NCI-H1092 (cell line): Measurements from ENCODE around the gene IGSF9B.
A peak's percentile ranks its signal among the peaks of the same experiment; 100 is the strongest.

Experiments used
- DNase-seq: peaks from one replicate; lab custom pipeline; 2025; lab: John Stamatoyannopoulos, UW

IGSF9B gene

DNA sequence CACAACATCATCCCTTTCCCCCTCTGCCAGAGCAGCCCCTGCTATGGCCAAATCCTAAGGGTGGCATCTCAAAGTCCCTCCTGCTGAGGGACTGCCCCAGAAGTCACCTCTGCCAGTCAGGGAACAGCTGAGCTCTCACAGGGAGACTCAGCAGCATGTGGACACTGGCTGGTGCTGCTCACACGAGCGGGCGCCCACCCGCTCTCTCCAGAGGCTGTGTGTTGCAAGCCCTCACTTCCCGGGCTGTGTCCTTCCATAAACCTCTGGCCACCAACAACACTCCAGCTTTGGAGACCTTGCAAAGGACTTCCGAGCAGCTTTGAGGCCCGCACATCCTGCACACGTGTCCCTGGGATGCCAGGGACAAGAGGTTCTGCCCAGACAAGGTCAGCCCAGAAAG lies 2.8 kb downstream of the IGSF9B start:
- no peak for DNase-seq

DNA sequence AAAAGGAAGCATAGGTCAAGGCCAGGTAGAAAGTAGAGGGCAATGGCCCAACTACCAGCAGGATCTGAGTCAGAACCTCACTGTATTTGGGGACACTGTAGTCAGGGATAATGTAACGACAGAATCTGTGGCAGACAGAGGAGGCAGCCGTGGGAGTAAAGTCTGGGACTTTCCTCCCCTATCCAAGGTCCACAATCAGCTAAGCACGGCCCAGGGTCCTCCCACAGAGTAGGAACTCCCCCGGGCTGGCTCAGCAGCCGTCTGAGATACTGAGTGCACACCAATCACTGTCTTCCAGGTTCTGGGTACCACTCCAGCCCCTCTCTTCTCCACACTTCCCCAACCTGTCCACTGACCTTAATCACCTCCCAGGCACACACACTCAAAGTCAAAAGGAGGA lies 3.2 kb downstream of the IGSF9B start:
- DNase-seq, result no peak

GRCh38 chr11:133952199-133953190 lies 4.3 kb downstream of the IGSF9B start:
- no peak for DNase-seq

GRCh38 chr11:133951327-133952198 lies 5.2 kb downstream of the IGSF9B start:
- peak; percentile 38 for DNase-seq

DNA sequence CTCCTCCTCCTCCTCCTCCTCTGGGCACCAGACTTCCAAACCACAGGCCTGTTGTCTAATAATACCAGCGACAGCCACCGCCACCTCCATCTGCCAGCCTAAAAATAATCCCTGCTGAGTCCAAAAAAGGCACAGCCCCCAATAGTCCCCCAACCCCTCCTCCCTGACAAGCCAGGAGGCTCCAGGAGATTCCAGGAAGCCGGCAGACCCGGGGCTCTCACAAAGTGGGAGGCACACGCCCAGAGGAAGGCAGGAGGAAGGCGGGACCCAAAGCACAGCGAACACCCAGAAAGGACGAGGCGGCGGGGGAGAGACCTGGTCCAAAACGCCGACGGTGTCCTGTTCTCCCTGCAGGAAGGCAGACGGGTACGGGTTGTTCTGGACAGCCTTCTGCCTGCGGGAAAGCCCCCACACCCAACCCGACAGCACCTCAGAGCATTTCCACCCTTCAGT lies 5.9 kb downstream of the IGSF9B start:
- DNase-seq, result no peak

DNA sequence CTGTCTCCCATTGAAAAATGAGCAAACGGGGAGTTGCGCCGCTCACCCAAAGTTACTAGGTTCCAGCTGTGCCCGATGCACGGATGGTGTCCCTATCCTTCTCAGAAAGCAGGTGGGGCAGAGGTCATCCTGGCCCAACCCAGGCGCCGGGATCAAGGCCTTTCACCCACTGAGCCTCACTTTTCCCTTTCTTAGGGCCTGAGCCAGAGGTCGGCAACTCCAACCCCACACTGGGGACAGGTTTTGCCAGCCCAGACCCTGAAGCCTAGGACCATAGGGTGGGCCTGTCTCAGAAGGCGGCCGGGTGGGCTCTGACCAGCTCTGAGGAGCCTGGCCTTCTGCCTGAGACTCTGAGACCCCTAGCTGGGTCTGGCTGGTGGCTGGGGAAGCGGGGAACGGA lies 6.3 kb downstream of the IGSF9B start:
- no peak for DNase-seq

- DNase-seq, result no peak
Observed at GRCh38 chr11:133949129-133949528, 7.6 kb downstream of the IGSF9B start.

DNA sequence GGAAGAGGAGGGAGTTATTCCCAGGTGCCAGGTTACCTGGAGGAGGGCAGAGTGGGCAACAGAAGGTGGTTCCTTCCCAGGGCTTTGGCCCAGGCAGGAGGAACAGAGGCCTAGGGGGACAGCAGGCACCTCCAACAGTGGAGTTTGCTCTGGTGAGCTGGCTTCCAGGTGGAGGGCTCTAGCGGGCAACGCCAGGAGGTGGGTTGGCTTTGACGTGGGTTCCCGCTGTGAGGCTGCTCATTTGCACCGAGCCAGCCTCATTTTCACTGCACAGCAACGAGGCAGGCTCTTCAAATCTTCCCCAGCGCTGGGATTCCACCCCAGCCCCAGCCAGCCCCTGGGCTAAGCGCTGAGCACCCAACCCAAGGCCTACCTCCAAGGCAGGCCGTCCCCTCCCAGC lies 8.1 kb downstream of the IGSF9B start:
- peak; percentile 51 for DNase-seq

GRCh38 chr11:133947321-133947756 lies 9.4 kb downstream of the IGSF9B start:
- peak; percentile 58 for DNase-seq

GRCh38 chr11:133946541-133947318 lies 10.0 kb downstream of the IGSF9B start:
- DNase-seq, result peak; percentile 75

DNA sequence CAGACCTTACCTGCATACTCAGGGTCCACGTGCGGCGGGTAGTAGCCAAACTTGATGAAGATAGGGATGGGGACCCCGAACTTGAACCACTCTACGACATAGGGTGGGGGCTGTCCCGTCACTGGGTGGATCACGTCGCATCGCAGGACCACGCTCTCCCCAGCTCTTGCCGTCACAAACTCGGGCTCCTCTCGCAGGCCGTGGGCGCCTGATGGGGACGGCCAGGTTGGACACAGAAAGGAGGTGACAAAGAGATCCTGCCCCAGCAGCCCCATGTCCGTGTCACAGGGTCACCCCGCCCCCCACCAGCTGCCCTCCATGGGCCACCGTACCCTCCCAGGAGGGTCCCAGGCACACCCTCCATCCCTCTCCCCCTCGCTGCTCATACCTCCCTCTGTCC lies 10.7 kb downstream of the IGSF9B start:
- no peak for DNase-seq

GRCh38 chr11:133945087-133945974 lies 11.4 kb downstream of the IGSF9B start:
- peak; percentile 45 for DNase-seq

GRCh38 chr11:133943950-133944698 lies 12.6 kb downstream of the IGSF9B start:
- DNase-seq, result no peak

GRCh38 chr11:133942577-133942976 lies 14.2 kb downstream of the IGSF9B start:
- DNase-seq, result no peak

DNA sequence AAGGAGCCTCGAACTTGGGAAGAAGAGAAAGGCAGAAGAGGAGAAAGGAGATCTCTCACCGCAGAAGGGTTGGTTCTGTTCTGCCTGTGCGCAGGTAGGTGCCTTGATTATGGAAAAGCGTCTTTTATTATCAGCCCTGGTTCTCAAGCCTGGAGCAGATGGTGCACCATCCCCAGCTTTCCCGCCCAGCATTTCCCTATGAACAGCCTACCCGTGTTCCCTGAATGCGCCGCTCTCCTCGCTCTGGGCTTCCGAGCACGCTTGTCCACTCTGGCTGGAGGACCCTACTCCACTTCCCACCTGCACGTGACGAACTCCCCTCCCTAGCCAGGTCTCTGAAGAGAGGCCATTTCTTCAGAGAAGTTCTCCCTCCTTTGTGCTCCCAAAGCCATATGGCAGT lies 15.2 kb downstream of the IGSF9B start:
- no peak for DNase-seq

DNA sequence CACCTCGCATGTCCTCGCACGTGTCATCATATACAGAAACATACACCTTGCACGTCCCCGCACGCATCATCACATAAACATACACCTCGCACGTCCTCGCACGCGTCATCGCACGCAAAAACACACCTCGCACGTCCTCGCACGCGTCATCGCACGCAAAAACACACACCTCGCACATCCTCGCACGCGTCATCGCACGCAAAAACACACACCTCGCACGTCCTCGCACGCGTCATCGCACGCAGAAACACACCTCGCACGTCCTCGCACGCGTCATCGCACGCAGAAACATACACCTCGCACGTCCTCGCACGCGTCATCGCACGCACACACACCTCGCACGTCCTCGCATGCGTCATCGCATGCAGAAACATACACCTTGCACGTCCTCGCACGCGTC lies 16.7 kb downstream of the IGSF9B start:
- DNase-seq, result no peak

GRCh38 chr11:133939558-133939957 lies 17.2 kb downstream of the IGSF9B start:
- no peak for DNase-seq

DNA sequence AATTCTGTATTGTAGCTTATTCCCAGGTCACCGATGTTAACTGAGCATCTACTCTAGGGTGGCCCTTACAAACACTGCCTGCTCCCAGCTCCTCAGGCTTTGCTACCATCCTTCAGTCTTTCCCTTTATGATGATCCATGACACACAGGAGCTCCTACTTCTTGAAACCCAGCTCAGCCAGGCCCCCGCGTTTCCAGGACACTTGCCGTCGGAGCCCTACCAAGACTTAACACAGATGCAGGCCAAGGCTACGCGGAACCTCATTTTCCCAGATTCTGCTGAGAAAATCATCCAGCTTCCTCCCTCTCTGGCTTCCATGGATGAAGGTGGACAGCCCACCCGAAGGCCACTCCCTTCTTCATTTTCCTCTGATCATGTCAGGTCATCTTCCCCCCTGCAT lies 18.6 kb downstream of the IGSF9B start:
- DNase-seq, result no peak

- DNase-seq, result no peak
Observed at GRCh38 chr11:133937468-133937867, 19.3 kb downstream of the IGSF9B start.

DNA sequence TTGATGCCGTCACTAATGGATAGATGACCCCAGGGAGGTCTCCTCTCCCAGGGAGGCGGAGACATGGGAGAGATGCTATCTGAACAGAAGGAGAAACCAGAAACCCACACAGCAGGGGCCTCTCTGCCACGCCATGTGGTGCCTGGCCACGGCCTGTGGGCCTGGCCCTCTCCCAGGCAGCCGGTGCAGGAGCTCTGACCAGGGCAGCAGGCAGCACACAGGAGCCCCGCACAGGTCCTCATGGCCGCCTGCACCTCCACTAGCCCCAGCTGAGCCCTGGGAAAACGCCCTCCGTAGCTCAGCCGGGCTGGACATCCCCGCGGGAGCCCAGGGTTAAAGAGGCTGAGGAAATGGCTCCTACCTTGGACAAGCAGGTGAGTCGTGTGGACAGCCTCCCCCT lies 19.8 kb downstream of the IGSF9B start:
- DNase-seq, result no peak
